Measurements from ENCODE around the gene NBPF1. TPM values are rescaled to one million over a fixed set of nuclear protein-coding genes. Genes with fewer than 3 reads are reported as not detected.
"Not testable (repeated sequence)": the region's sequence is repeated elsewhere in the genome, so short reads cannot be mapped to it uniquely, and the experiment has no call there.

The NBPF1 gene
- total and polyA plus RNA-seq, 2 donors (not counting 3 experiments of a cell fraction or from before 2014, with no cell fraction given): 23.0 to 58.4 TPM

GRCh38 chr1:16643001-16643411 is 29.6 kb upstream of the NBPF1 start:
- FAIRE-seq; intact Hi-C loops (cut with micrococcal nuclease); H3K4me3 ChIP-seq (replicated peaks in 1 of 3; ENCODE audit: insufficient read depth in 1 of 3, low read depth in 1 of 3, low read length in 3 of 3); H3K4me1 ChIP-seq (ENCODE audit: control insufficient read depth, extremely low read depth, insufficient read depth, low read length); H3K27me3 ChIP-seq (ENCODE audit: control insufficient read depth in 2 of 2, insufficient read depth in 2 of 2, low read length in 2 of 2); dilution Hi-C loops (cut with MboI; ENCODE audit: extremely low pct_ligation_motif_present, low sequenced_read_pairs); H4K20me1 ChIP-seq (replicated peaks; ENCODE audit: control insufficient read depth, extremely low read depth, insufficient read depth, low read length); H3K27ac ChIP-seq (ENCODE audit: insufficient read depth, low read depth, low read length); H3K9me1 ChIP-seq (replicated peaks; ENCODE audit: control insufficient read depth, extremely low read depth, insufficient read depth, low read length); BruUV-seq (replicated peaks); H3K9ac ChIP-seq (replicated peaks; ENCODE audit: extremely low read depth, insufficient read depth, low read length); POLR2A ChIA-PET; CTCF ChIA-PET; H3K4me2 ChIP-seq (ENCODE audit: insufficient read depth, low read length); H3K36me3 ChIP-seq (ENCODE audit: control insufficient read depth in 2 of 2, extremely low read depth in 1 of 2, insufficient read depth in 2 of 2, low read length in 2 of 2); H3K9me3 ChIP-seq (replicated peaks; ENCODE audit: control insufficient read depth, insufficient read depth, low read length); H2AFZ ChIP-seq (ENCODE audit: low read depth, low read length); DNase-seq (ENCODE audit: low read depth, low spot score): not testable (repeated sequence)
- peaks cover 20% of the 10 kb centered on the region for H3K79me2 ChIP-seq (ENCODE audit: control insufficient read depth, insufficient read depth, low read length)

GRCh38 chr1:16642025-16642966 is 28.9 kb upstream of the NBPF1 start:
- POLR2A ChIA-PET; H3K27me3 ChIP-seq (ENCODE audit: control insufficient read depth in 2 of 2, insufficient read depth in 2 of 2, low read length in 2 of 2); BruUV-seq (replicated peaks); H4K20me1 ChIP-seq (replicated peaks; ENCODE audit: control insufficient read depth, extremely low read depth, insufficient read depth, low read length); H3K36me3 ChIP-seq (ENCODE audit: control insufficient read depth in 2 of 2, extremely low read depth in 1 of 2, insufficient read depth in 2 of 2, low read length in 2 of 2); H3K9me3 ChIP-seq (replicated peaks; ENCODE audit: control insufficient read depth, insufficient read depth, low read length); H3K9me1 ChIP-seq (replicated peaks; ENCODE audit: control insufficient read depth, extremely low read depth, insufficient read depth, low read length); H3K4me3 ChIP-seq (replicated peaks in 1 of 3; ENCODE audit: insufficient read depth in 1 of 3, low read depth in 1 of 3, low read length in 3 of 3); H3K4me1 ChIP-seq (ENCODE audit: control insufficient read depth, extremely low read depth, insufficient read depth, low read length); intact Hi-C loops (cut with micrococcal nuclease); DNase-seq (ENCODE audit: low read depth, low spot score); H3K4me2 ChIP-seq (ENCODE audit: insufficient read depth, low read length); H2AFZ ChIP-seq (ENCODE audit: low read depth, low read length); H3K27ac ChIP-seq (ENCODE audit: insufficient read depth, low read depth, low read length); H3K9ac ChIP-seq (replicated peaks; ENCODE audit: extremely low read depth, insufficient read depth, low read length); dilution Hi-C loops (cut with MboI; ENCODE audit: extremely low pct_ligation_motif_present, low sequenced_read_pairs): not testable (repeated sequence)
- peak; percentile 8 for FAIRE-seq
- H3K79me2 ChIP-seq (ENCODE audit: control insufficient read depth, insufficient read depth, low read length): peaks cover 20% of the 10 kb centered on the region
- CTCF ChIA-PET: interaction anchor here (1.4 to 2.9 kb wide), 2 partner anchors 18 to 21 kb away, joined by 3 to 10 read pairs; no protein-coding TSS in a partner anchor

- intact Hi-C loops (cut with micrococcal nuclease); FAIRE-seq; dilution Hi-C loops (cut with MboI; ENCODE audit: extremely low pct_ligation_motif_present, low sequenced_read_pairs): not testable (repeated sequence)
Observed at GRCh38 chr1:16641159-16641975, 28.0 kb upstream of the NBPF1 start.

More at GRCh38 chr1:16641159-16641975, 28.0 kb upstream of the NBPF1 start:
- H3K9ac ChIP-seq (replicated peaks; ENCODE audit: extremely low read depth, insufficient read depth, low read length); H3K4me3 ChIP-seq (replicated peaks in 1 of 3; ENCODE audit: insufficient read depth in 1 of 3, low read depth in 1 of 3, low read length in 3 of 3); H3K27ac ChIP-seq (ENCODE audit: insufficient read depth, low read depth, low read length); H3K27me3 ChIP-seq (ENCODE audit: control insufficient read depth in 2 of 2, insufficient read depth in 2 of 2, low read length in 2 of 2); H3K4me2 ChIP-seq (ENCODE audit: insufficient read depth, low read length); H3K36me3 ChIP-seq (ENCODE audit: control insufficient read depth in 2 of 2, extremely low read depth in 1 of 2, insufficient read depth in 2 of 2, low read length in 2 of 2); DNase-seq (ENCODE audit: low read depth, low spot score); H3K9me3 ChIP-seq (replicated peaks; ENCODE audit: control insufficient read depth, insufficient read depth, low read length); H2AFZ ChIP-seq (ENCODE audit: low read depth, low read length); H3K4me1 ChIP-seq (ENCODE audit: control insufficient read depth, extremely low read depth, insufficient read depth, low read length); H3K9me1 ChIP-seq (replicated peaks; ENCODE audit: control insufficient read depth, extremely low read depth, insufficient read depth, low read length); H4K20me1 ChIP-seq (replicated peaks; ENCODE audit: control insufficient read depth, extremely low read depth, insufficient read depth, low read length); POLR2A ChIA-PET: not testable (repeated sequence)
- peaks cover 20% of the 10 kb centered on the region for H3K79me2 ChIP-seq (ENCODE audit: control insufficient read depth, insufficient read depth, low read length)
- TSS peak; percentile 1 for BruUV-seq (replicated peaks)
- CTCF ChIA-PET: interaction anchor here (0.9 to 2.9 kb wide), 3 partner anchors 17 to 68 kb away, joined by 3 to 10 read pairs (median 3); no protein-coding TSS in a partner anchor
